Fibroblast of upper back skin (primary cell): ENCODE measurements around the gene ACACB.

Experiments
- DNase-seq: peaks from one replicate; pipeline ENCODE4 v3.0.0-alpha.2; 2013

ACACB gene

GRCh38 chr12:109307051-109307450 is 190.7 kb downstream of the ACACB start:
- DNase-seq: no peak

GRCh38 chr12:109308534-109309380 is 192.4 kb downstream of the ACACB start, which contains the start of gene FOXN4:
Gene FOXN4, minus strand, starts transcription at chr12:109309284. Its CDS starts 963 bp downstream, at chr12:109308321.
- DNase-seq: no peak

- no peak for DNase-seq
Observed at GRCh38 chr12:109309381-109310246, 193.2 kb downstream of the ACACB start.

- no peak for DNase-seq
Observed at GRCh38 chr12:109310247-109311125, 194.1 kb downstream of the ACACB start.
